DMS153 (cell line): Measurements from ENCODE around the gene CDHR5.

ENCODE experiments used
- DNase-seq: peaks from one replicate; lab custom pipeline; 2025; lab: John Stamatoyannopoulos, UW

The CDHR5 gene

GRCh38 chr11:567011-567628 is 57.6 kb downstream of the CDHR5 start:
- no peak for DNase-seq
